Renal cortex interstitium (tissue), 15 donors: ENCODE results near the gene PTMA. TPM values are rescaled to one million over a fixed set of nuclear protein-coding genes. Genes with fewer than 3 reads are reported as not detected.
"Not testable (repeated sequence)": the region's sequence is repeated elsewhere in the genome, so short reads cannot be mapped to it uniquely, and the experiment has no call there.

Experiments used
- DNase-seq, 11 donors: peaks; one replicate each; pipeline ENCODE4 v3.0.0-alpha.2; 2013; ENCODE audit warnings: low read depth in 9 of 11, low spot score in 4 of 11; ENCODE audit errors: extremely low read depth in 1 of 11
- long read RNA-seq, 16 experiments: transcript quantifications; one replicate each; lab custom pipeline, GENCODE V29; 2026
- polyA plus RNA-seq, 3 donors: library from polyadenylated mRNA; unstranded; fragments of 120-200 nt; gene quantifications; one replicate each; pipeline ENCODE4 v1.2.1, GENCODE V29; 2013; ENCODE audit not compliant: insufficient read length in 3 of 3

PTMA gene, protein sequence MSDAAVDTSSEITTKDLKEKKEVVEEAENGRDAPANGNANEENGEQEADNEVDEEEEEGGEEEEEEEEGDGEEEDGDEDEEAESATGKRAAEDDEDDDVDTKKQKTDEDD
- polyA plus RNA-seq, result 1,000 to 10,000 TPM; 2,063 to 2,308 (median 2,262) TPM
- long read RNA-seq, donor 1, transcript PTMA-202 (5 exons, 1,221 nt), result major isoform, 736 of 1,433 reads
- long read RNA-seq, donor 1, transcript PTMA-201 (5 exons, 1,212 nt), result minor isoform, 59 of 1,433 reads
- long read RNA-seq, donor 1, transcript PTMA-211 (4 exons, 621 nt), result minor isoform, 16 of 1,433 reads
- long read RNA-seq, donor 1, partial matches to known transcripts, result 539 of 1,433 reads
- long read RNA-seq, donor 1, other reads (novel, unspliced or antisense), result 79 of 1,433 reads
- long read RNA-seq, donor 2, transcript PTMA-202 (5 exons, 1,221 nt), result major isoform, 685 of 1,174 reads
- long read RNA-seq, donor 2, transcript PTMA-201 (5 exons, 1,212 nt), result minor isoform, 70 of 1,174 reads
- long read RNA-seq, donor 2, transcript PTMA-211 (4 exons, 621 nt), result minor isoform, 22 of 1,174 reads
- long read RNA-seq, donor 2, partial matches to known transcripts, result 344 of 1,174 reads
- long read RNA-seq, donor 2, other reads (novel, unspliced or antisense), result 53 of 1,174 reads
- long read RNA-seq, donor 3, transcript PTMA-211 (4 exons, 621 nt), result minor isoform, 10 of 1,551 reads
- long read RNA-seq, donor 3, transcript PTMA-202 (5 exons, 1,221 nt), result major isoform, 1,052 of 1,551 reads
- long read RNA-seq, donor 3, transcript PTMA-201 (5 exons, 1,212 nt), result minor isoform, 110 of 1,551 reads
- long read RNA-seq, donor 3, partial matches to known transcripts, result 240 of 1,551 reads
- long read RNA-seq, donor 3, other reads (novel, unspliced or antisense), result 132 of 1,551 reads
- long read RNA-seq, donor 4, transcript PTMA-201 (5 exons, 1,212 nt), result minor isoform, 47 of 732 reads
- long read RNA-seq, donor 4, transcript PTMA-202 (5 exons, 1,221 nt), result major isoform, 551 of 732 reads
- long read RNA-seq, donor 4, partial matches to known transcripts, result 84 of 732 reads
- long read RNA-seq, donor 4, other reads (novel, unspliced or antisense), result 47 of 732 reads
- long read RNA-seq, donor 5, result 0 reads
- long read RNA-seq, donor 6, transcript PTMA-211 (4 exons, 621 nt), result minor isoform, 10 of 1,191 reads
- long read RNA-seq, donor 6, transcript PTMA-202 (5 exons, 1,221 nt), result major isoform, 779 of 1,191 reads
- long read RNA-seq, donor 6, transcript PTMA-201 (5 exons, 1,212 nt), result minor isoform, 80 of 1,191 reads
- long read RNA-seq, donor 6, partial matches to known transcripts, result 253 of 1,191 reads
- long read RNA-seq, donor 6, other reads (novel, unspliced or antisense), result 65 of 1,191 reads
- long read RNA-seq, donor 7, transcript PTMA-202 (5 exons, 1,221 nt), result major isoform, 939 of 1,447 reads
- long read RNA-seq, donor 7, transcript PTMA-211 (4 exons, 621 nt), result minor isoform, 8 of 1,447 reads
- long read RNA-seq, donor 7, transcript PTMA-201 (5 exons, 1,212 nt), result minor isoform, 85 of 1,447 reads
- long read RNA-seq, donor 7, partial matches to known transcripts, result 312 of 1,447 reads
- long read RNA-seq, donor 7, other reads (novel, unspliced or antisense), result 97 of 1,447 reads
- long read RNA-seq, donor 8, transcript PTMA-211 (4 exons, 621 nt), result minor isoform, 26 of 2,217 reads
- long read RNA-seq, donor 8, transcript PTMA-212 (4 exons, 1,635 nt), result minor isoform, 6 of 2,217 reads
- long read RNA-seq, donor 8, transcript PTMA-201 (5 exons, 1,212 nt), result minor isoform, 185 of 2,217 reads
- long read RNA-seq, donor 8, transcript PTMA-202 (5 exons, 1,221 nt), result major isoform, 1,277 of 2,217 reads
- long read RNA-seq, donor 8, partial matches to known transcripts, result 581 of 2,217 reads
- long read RNA-seq, donor 8, other reads (novel, unspliced or antisense), result 141 of 2,217 reads
- long read RNA-seq, donor 9, transcript PTMA-202 (5 exons, 1,221 nt), result major isoform, 696 of 969 reads
- long read RNA-seq, donor 9, transcript PTMA-201 (5 exons, 1,212 nt), result minor isoform, 76 of 969 reads
- long read RNA-seq, donor 9, transcript PTMA-211 (4 exons, 621 nt), result minor isoform, 12 of 969 reads
- long read RNA-seq, donor 9, partial matches to known transcripts, result 122 of 969 reads
- long read RNA-seq, donor 9, other reads (novel, unspliced or antisense), result 61 of 969 reads
- long read RNA-seq, donor 10, transcript PTMA-202 (5 exons, 1,221 nt), result major isoform, 715 of 1,032 reads
- long read RNA-seq, donor 10, transcript PTMA-211 (4 exons, 621 nt), result minor isoform, 7 of 1,032 reads
- long read RNA-seq, donor 10, transcript PTMA-201 (5 exons, 1,212 nt), result minor isoform, 63 of 1,032 reads
- long read RNA-seq, donor 10, partial matches to known transcripts, result 184 of 1,032 reads
- long read RNA-seq, donor 10, other reads (novel, unspliced or antisense), result 62 of 1,032 reads
- long read RNA-seq, donor 11, transcript PTMA-201 (5 exons, 1,212 nt), result minor isoform, 51 of 742 reads
- long read RNA-seq, donor 11, transcript PTMA-202 (5 exons, 1,221 nt), result major isoform, 520 of 742 reads
- long read RNA-seq, donor 11, partial matches to known transcripts, result 107 of 742 reads
- long read RNA-seq, donor 11, other reads (novel, unspliced or antisense), result 62 of 742 reads
- long read RNA-seq, donor 12, transcript PTMA-201 (5 exons, 1,212 nt), result minor isoform, 48 of 631 reads
- long read RNA-seq, donor 12, transcript PTMA-202 (5 exons, 1,221 nt), result major isoform, 388 of 631 reads
- long read RNA-seq, donor 12, partial matches to known transcripts, result 162 of 631 reads
- long read RNA-seq, donor 12, other reads (novel, unspliced or antisense), result 27 of 631 reads
- long read RNA-seq, donor 13, transcript PTMA-211 (4 exons, 621 nt), result minor isoform, 49 of 2,792 reads
- long read RNA-seq, donor 13, transcript PTMA-201 (5 exons, 1,212 nt), result minor isoform, 168 of 2,792 reads
- long read RNA-seq, donor 13, transcript PTMA-202 (5 exons, 1,221 nt), result major isoform, 1,525 of 2,792 reads
- long read RNA-seq, donor 13, partial matches to known transcripts, result 846 of 2,792 reads
- long read RNA-seq, donor 13, other reads (novel, unspliced or antisense), result 195 of 2,792 reads
- long read RNA-seq, donor 14, transcript PTMA-202 (5 exons, 1,221 nt), result major isoform, 736 of 1,050 reads
- long read RNA-seq, donor 14, transcript PTMA-201 (5 exons, 1,212 nt), result minor isoform, 90 of 1,050 reads
- long read RNA-seq, donor 14, partial matches to known transcripts, result 162 of 1,050 reads
- long read RNA-seq, donor 14, other reads (novel, unspliced or antisense), result 57 of 1,050 reads
- long read RNA-seq, donor 15, transcript PTMA-201 (5 exons, 1,212 nt), result minor isoform, 28 of 503 reads
- long read RNA-seq, donor 15, transcript PTMA-202 (5 exons, 1,221 nt), result major isoform, 368 of 503 reads
- long read RNA-seq, donor 15, partial matches to known transcripts, result 69 of 503 reads
- long read RNA-seq, donor 15, other reads (novel, unspliced or antisense), result 33 of 503 reads
- long read RNA-seq, donor 16, transcript PTMA-202 (5 exons, 1,221 nt), result major isoform, 1,646 of 2,368 reads
- long read RNA-seq, donor 16, transcript PTMA-201 (5 exons, 1,212 nt), result minor isoform, 164 of 2,368 reads
- long read RNA-seq, donor 16, transcript PTMA-211 (4 exons, 621 nt), result minor isoform, 17 of 2,368 reads
- long read RNA-seq, donor 16, partial matches to known transcripts, result 378 of 2,368 reads
- long read RNA-seq, donor 16, other reads (novel, unspliced or antisense), result 158 of 2,368 reads

DNA sequence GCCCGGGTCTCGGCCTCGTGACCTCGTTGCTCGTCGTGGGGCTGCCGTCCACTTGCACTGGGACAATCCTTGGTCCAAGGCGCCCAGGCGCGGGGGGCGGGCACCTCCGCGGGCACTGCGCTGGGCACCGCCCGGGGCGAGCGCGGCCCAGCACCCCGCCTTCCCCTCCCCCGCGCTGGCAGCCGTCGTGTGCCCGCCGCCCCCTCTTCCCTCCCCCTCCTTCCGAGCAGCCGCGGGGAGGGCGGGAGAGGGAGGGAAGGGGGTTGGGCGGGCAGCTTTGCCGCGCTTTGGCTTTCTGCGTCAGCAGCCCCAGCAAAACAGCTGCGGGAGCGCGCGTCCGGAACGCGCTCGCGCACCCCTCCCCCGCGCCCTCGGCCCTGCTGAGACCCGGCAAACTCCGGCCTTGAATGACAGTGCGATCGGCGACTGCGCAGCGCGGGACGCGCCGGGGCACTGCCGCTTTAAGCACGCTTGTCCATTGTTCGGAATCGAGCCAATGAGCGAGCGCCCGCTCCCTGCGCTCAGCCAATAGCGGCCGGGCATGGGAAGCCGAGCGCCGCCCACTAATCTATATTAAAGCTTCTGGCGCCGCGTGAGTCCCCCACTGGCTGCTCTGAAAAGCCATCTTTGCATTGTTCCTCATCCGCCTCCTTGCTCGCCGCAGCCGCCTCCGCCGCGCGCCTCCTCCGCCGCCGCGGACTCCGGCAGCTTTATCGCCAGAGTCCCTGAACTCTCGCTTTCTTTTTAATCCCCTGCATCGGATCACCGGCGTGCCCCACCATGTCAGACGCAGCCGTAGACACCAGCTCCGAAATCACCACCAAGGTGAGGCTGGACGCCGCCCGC is at the start of gene PTMA:
TSS of gene PTMA (plus strand) at position 599 of the 846 bp plus-strand sequence. CDS start at position 781, 182 bp downstream.
- DNase-seq, result peak; percentile 98 to 100 (median 99)

DNA sequence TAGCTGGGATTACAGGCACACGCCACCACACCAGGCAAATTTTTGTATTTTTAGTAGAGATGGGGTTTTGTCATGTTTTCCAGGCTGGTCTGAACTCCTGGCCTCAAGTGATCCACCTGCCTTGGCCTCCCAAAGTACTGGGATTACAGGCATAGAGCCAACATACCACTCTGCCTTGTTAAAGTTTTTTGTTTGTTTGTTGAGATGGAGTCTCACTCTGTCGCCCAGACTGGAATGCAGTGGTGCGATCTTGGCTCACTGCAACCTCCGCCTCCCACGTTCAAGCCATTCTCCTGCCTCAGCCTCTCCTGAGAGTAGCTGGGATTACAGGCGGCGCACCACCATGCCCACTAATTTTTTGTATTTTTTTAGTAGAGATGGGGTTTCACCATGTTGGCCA is 48.3 kb upstream of the PTMA start:
- DNase-seq, result not testable (repeated sequence)

DNA sequence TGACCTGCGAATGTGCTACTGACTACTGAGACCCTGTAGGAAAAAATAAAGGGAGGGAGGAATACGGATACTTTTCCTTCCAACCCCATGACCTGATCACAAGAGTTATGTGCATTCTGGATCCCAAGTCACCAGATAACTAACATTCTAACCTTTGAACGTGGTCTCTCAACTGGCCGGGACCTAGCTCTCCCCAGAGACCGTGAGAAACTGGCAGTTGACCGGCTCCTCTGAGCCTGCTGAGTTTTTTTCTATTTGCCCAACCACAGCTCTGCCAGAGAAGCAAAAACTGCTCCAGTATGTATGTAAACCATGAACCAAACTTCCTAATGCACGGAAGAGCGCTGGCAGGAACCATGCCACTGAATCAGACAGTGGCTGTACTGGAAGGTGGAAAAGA is 47.5 kb upstream of the PTMA start:
- DNase-seq, result no peak

DNA sequence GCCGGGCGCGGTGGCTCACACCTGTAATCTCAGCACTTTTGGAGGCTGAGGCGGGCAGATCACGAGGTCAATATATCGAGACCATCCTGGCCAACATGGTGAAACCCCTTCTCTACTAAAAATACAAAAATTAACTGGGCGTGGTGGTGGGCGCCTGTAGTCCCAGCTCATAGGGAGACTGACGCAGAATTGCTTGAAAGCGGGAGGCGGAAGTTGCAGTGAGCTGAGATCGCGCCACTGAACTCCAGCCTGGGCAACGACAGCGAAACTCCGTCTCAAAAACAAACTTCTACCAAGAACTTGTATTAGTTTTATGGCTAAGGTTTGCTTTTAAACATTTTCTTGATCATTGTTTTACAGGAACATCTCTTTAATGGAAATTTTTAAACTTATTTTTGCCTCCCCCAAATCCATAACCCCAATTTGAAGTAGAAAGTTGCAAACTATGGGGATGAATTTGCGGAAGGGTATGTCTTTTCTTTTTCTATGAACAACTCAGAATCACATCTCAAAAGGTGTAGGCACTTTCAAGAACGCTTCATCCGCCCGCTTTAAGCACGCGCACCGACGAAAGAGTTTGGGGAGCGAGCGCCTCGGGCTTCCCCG is 46.8 kb upstream of the PTMA start:
- no peak for DNase-seq

DNA sequence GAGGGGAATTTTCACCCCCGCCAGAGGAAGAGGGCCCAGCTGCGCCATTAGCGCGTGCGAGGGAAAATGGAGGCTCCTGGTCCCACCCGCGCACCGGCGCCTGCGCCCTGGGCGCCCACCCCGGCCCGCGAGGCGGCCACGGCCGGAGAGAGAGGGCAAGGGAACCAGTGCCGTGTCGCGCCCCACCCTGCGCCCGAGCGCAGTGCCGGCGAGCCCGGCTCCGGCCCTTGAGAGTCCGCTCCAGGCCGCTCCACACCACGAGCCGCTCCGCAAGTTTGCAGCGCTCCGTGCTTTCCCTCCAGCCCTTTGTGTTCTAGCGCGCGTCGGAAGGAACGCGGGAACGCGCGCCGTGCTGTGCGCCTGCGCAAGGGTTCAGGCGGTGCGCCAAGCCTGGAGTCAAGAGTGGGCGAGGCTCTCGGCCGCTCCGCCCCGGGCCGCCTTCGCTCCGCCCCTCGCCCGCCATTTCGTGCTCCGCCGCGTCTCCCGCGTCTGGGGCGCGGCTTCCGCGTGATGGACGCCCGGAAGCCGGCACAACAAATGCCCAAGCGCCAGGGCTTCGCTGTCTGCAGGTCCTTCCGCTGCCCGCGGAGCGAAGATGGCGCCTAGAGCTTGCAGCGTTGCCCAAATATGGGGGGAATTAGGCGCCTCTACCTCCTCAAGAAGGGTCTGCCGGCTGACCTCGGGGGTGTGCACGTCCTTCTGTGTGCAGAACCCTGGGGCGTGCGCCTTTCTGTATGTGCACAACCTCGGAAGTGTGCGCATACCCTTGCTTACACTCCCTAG is 46.1 kb upstream of the PTMA start:
- DNase-seq, result peak; percentile 93 to 98 (median 96)

DNA sequence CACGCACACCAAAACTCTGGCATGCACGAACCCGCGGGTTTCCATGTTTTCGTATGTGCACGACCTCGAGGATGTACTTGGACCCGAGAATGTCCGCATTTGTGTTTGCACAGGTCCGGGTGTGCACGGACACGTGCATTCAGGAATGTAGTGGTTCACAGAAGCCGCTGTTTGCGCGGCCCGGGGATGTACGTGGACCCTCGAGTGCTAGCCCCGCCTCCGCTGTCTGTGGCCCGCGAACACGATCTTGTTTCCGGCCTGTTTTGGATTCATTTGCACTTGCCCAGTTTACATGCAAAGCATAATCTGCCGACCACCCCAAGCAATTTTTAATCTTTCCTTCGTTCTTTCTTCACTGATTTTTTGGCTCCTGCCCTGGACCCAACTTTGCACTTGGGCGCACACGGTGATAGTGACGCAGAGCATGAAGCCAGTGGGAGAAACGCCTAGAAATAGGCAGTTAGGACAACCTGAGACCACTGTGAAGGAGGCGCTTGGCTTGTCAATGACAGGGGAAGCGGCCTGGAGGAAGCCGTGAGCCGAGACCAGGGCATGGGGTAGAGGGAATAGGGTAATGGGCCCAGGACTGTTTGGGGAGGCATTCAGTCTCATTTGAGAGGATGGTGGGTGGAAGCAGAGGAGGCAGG is 45.4 kb upstream of the PTMA start:
- DNase-seq, result no peak

DNA sequence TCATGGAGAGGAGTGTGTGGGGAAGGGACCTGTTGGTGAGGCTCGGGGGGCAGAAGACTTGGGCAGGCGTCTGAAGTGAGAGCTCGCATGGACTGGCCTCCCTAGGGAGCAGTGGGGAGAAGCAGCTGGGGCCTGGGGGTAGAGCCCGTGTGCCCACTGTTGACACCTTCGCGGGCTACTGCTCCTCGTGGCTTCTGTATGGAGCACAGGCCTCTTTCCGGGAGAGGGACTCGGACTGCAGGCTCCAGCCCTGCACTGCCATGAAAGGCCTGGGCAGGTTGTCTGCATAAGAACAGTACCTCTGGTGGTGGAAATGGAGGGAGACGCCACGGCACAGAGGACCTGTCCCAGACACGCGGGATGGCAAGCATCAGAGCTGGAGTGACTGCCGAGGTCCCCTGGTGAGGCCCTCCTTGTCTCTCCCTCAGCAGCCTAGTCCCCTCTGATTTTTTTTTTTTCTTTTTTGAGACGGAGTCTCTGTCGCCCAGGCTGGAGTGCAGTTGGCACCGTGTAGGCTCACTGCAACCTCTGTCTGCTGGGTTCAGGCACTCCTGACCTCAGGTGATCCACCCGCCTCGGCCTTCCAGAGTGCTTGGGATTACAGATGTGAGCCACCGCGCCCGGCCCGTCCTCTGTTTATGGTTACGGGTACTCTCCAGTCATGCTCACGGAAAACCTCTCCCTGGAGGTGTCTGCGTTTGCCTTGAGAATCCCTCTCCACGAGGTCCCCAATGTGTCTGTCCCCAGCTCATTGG is 44.7 kb upstream of the PTMA start:
- DNase-seq, result no peak

DNA sequence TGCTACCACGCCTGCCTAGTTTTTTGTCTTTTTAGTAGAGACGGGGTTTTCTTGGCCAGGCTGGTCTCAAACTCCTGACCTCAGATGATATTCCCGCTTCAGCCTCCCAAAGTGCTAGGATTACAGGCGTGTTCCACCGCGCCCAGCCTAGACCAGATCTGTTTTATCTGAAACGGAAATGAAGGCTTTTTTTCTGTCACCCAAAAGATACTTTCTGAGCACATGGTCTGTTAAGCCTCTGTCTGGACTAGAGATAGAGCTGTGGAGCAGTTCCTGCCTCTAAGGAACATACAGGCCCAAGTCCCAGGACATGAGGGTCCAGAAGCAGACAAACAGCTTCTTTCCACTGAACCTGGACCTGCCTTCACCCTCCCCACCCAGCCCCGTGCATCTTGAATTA is 43.6 kb upstream of the PTMA start:
- no peak for DNase-seq

DNA sequence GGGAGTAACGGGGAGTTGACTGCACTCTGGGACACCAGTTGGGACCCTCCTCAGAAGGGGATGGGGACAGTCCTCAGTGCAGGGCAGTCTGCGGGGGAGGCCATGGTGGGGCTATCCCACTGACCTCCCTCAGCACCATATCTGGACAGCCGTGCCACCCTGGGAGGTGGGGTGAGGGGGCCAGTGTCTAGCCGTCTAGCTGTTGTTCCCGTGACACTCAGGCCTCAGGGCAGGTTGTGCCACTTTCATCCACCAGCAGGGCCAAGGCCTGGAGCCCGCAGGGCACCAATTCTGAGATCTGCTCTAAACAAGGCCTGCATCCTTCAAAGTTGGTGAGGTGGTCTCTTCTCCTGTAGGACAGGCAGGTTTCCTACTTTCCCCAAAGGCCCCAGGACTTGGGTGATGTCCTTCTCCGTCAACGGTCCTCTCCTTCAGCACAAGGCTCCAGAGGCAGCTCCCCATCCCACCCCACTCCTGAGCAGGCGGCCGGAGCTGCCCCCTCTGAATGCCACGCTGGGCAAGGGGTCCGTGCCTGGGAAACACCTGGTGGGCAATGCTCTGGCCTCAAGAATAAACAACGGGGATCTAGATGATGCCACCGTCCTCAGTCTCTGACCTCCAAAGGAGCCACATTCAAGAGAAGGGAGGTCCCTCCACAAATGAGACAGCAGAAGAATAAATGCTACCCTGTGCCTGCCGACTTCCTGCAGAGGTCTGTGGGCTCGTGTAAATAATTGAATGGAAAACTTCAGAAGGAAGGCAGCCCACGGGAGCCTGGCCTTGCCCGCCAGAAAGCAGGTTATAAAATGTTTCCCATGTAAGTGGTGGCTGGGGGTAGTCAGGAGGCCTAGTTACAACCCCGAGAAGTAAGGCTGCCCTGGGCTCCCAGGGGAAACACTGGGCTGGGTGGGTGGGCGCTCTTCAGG is 42.8 kb upstream of the PTMA start:
- no peak for DNase-seq
